HepG2 (cell line): Measurements from ENCODE around the gene HINFP. TPM values are rescaled to one million over a fixed set of nuclear protein-coding genes. Genes with fewer than 3 reads are reported as not detected.

ENCODE experiments used
- IRF2 ChIP-seq: IDR thresholded peaks from 2 replicates; pipeline ENCODE4 v1.6.1; 2018; ENCODE audit warnings: missing genetic modification reagents, missing compliant biosample characterization
- KLF6 ChIP-seq: IDR thresholded peaks from 2 replicates; pipeline ENCODE4 v1.8.0; 2016; ENCODE audit warnings: missing biosample characterization, missing genetic modification reagents
- MEIS1 ChIP-seq: sonication (generic); formaldehyde crosslinking; IDR thresholded peaks from 2 replicates; pipeline ENCODE4 v1.9.0; 2021; ENCODE audit warnings: mild to moderate bottlenecking, missing genetic modification reagents, moderate library complexity, borderline replicate concordance
- RAD51 ChIP-seq: fragments of 450-650 bp; IDR thresholded peaks from 2 replicates; pipeline ENCODE4 v1.6.1; 2016; ENCODE audit warnings: borderline replicate concordance
- RFX1 ChIP-seq: fragments of 450-650 bp; IDR thresholded peaks from 2 replicates; pipeline ENCODE4 v1.6.1; 2017
- SAFB2 ChIP-seq: sonication (generic); formaldehyde crosslinking; IDR thresholded peaks from 2 replicates; pipeline ENCODE4 v1.5.1; 2020; ENCODE audit warnings: missing genetic modification reagents, low read depth, mild to moderate bottlenecking, borderline replicate concordance
- ZNF382 ChIP-seq: sonication (generic); formaldehyde crosslinking; IDR thresholded peaks from 2 replicates; pipeline ENCODE4 v1.5.0; 2020; ENCODE audit warnings: missing genetic modification reagents, mild to moderate bottlenecking, borderline replicate concordance
- polyA plus RNA-seq, 8 experiments: library from polyadenylated mRNA; depleted of rRNA in 3 of 8; stranded (reverse) in 7 of 8; unstranded in 1 of 8; fragments of >200 nt; fragmentation: Illumina TruSeq in 4 of 8; extraction: Trizol in 4 of 8; gene quantifications; 2 replicates each; pipeline versions ENCODE4 v1.2.1 to v1.2.3, GENCODE V29; 2011 to 2016; ENCODE audit warnings: low read depth in 4 of 8, missing spikeins in 1 of 8, mixed read lengths in 1 of 8; ENCODE audit not compliant: insufficient read depth in 1 of 8
- total RNA-seq, 5 experiments: library from RNA; depleted of rRNA; stranded (reverse); fragments of >200 nt; fragmentation: Illumina TruSeq; extraction: Trizol; gene quantifications; 2 replicates each; pipeline ENCODE4 v1.2.3, GENCODE V29; 2016; ENCODE audit warnings: low read depth in 1 of 5
- TF ChIP-seq, protein P1 (sequence below): sonication (generic); formaldehyde crosslinking; IDR thresholded peaks from 2 replicates; pipeline ENCODE4 v1.5.0; 2020; ENCODE audit warnings: missing genetic modification reagents, mild to moderate bottlenecking, borderline replicate concordance
- TF ChIP-seq, protein P2 (sequence below): sonication (generic); formaldehyde crosslinking; IDR thresholded peaks from 2 replicates; pipeline ENCODE4; 2020; ENCODE audit warnings: missing genetic modification reagents, mild to moderate bottlenecking, borderline replicate concordance
- TF ChIP-seq, protein P3 (sequence below): sonication (generic); formaldehyde crosslinking; IDR thresholded peaks from 2 replicates; pipeline ENCODE4 v1.4.0; 2020; ENCODE audit warnings: missing genetic modification reagents; ENCODE audit errors: not compliant biosample characterization
- TF ChIP-seq, protein P4 (sequence below): sonication (generic); formaldehyde crosslinking; IDR thresholded peaks from 2 replicates; pipeline ENCODE4 v1.4.0; 2020; ENCODE audit warnings: missing genetic modification reagents, borderline replicate concordance

The HINFP gene
- total and polyA plus RNA-seq, 2 of the 13 experiments (the other 11 are each of a cell fraction or from before 2014, with no cell fraction given), result 15.1 to 21.4 TPM

DNA sequence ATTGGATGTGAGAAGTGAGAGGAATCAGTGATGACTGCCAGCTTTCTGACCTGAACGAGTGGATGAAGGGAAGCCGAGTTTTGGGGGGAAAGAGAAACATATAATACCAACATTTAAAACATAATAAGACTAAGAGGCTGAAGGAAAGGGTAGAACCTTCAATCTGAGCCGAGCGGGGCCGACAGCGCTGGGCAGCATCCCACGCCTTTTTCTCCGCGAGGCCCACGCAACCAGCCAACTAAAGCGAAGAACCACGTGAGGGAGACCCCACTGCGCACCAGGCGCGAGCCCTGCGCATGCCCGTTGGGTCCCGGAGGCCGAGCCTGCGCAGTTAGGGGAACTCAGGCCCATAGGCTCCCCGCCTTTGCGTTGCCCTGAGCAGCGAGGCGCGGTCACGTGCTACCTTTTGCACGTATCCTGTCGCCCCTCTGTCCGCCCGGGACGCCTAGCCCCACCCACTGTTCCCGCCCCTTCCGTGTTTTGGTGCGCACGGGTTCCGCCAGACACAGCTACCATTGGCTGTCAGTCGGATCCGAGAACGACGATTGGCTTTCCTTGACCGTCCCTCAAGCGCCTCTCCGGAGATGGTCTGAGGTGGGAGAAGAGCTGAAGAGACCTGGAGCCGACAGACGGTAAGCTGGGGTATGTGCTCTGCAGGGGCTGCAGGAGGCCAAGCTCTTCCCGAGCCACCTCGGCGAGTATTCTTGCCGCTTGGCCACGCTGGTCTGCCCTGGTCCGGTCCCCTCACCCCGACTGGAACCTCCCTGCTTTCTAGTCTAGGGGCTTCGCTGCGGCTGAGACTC lies at the start of gene HINFP (continued):
- TF ChIP-seq SAFB2 (CRISPR knock-in tag) (peak; percentile 60; the same call in 1 of the 2 replicates), RAD51 (peak; percentile 94), IRF2 (CRISPR knock-in tag) (0 out of 2 replicates have a peak, but pooled peaks have one; percentile 29), RFX1 (peak; percentile 77; the same call in 1 of the 2 replicates), ZNF382 (no peak), MEIS1 (0 out of 2 replicates have a peak, but pooled peaks have one; percentile 15), KLF6 (peak; percentile 81; the same call in 1 of the 2 replicates)
- TF ChIP-seq, protein P1, sequence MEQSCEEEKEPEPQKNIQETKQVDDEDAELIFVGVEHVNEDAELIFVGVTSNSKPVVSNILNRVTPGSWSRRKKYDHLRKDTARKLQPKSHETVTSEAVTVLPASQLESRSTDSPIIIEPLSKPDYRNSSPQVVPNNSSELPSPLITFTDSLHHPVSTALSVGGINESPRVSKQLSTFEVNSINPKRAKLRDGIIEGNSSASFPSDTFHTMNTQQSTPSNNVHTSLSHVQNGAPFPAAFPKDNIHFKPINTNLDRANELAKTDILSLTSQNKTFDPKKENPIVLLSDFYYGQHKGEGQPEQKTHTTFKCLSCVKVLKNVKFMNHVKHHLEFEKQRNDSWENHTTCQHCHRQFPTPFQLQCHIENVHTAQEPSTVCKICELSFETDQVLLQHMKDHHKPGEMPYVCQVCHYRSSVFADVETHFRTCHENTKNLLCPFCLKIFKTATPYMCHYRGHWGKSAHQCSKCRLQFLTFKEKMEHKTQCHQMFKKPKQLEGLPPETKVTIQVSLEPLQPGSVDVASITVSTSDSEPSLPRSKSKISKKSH (CRISPR knock-in tag), result no peak
- TF ChIP-seq, protein P2, sequence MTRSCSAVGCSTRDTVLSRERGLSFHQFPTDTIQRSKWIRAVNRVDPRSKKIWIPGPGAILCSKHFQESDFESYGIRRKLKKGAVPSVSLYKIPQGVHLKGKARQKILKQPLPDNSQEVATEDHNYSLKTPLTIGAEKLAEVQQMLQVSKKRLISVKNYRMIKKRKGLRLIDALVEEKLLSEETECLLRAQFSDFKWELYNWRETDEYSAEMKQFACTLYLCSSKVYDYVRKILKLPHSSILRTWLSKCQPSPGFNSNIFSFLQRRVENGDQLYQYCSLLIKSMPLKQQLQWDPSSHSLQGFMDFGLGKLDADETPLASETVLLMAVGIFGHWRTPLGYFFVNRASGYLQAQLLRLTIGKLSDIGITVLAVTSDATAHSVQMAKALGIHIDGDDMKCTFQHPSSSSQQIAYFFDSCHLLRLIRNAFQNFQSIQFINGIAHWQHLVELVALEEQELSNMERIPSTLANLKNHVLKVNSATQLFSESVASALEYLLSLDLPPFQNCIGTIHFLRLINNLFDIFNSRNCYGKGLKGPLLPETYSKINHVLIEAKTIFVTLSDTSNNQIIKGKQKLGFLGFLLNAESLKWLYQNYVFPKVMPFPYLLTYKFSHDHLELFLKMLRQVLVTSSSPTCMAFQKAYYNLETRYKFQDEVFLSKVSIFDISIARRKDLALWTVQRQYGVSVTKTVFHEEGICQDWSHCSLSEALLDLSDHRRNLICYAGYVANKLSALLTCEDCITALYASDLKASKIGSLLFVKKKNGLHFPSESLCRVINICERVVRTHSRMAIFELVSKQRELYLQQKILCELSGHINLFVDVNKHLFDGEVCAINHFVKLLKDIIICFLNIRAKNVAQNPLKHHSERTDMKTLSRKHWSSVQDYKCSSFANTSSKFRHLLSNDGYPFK (CRISPR knock-in tag), result peak; percentile 59; the same call in 1 of the 2 replicates
- TF ChIP-seq, protein P3, sequence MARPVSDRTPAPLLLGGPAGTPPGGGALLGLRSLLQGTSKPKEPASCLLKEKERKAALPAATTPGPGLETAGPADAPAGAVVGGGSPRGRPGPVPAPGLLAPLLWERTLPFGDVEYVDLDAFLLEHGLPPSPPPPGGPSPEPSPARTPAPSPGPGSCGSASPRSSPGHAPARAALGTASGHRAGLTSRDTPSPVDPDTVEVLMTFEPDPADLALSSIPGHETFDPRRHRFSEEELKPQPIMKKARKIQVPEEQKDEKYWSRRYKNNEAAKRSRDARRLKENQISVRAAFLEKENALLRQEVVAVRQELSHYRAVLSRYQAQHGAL (CRISPR knock-in tag), result peak; percentile 75
- TF ChIP-seq, protein P4, sequence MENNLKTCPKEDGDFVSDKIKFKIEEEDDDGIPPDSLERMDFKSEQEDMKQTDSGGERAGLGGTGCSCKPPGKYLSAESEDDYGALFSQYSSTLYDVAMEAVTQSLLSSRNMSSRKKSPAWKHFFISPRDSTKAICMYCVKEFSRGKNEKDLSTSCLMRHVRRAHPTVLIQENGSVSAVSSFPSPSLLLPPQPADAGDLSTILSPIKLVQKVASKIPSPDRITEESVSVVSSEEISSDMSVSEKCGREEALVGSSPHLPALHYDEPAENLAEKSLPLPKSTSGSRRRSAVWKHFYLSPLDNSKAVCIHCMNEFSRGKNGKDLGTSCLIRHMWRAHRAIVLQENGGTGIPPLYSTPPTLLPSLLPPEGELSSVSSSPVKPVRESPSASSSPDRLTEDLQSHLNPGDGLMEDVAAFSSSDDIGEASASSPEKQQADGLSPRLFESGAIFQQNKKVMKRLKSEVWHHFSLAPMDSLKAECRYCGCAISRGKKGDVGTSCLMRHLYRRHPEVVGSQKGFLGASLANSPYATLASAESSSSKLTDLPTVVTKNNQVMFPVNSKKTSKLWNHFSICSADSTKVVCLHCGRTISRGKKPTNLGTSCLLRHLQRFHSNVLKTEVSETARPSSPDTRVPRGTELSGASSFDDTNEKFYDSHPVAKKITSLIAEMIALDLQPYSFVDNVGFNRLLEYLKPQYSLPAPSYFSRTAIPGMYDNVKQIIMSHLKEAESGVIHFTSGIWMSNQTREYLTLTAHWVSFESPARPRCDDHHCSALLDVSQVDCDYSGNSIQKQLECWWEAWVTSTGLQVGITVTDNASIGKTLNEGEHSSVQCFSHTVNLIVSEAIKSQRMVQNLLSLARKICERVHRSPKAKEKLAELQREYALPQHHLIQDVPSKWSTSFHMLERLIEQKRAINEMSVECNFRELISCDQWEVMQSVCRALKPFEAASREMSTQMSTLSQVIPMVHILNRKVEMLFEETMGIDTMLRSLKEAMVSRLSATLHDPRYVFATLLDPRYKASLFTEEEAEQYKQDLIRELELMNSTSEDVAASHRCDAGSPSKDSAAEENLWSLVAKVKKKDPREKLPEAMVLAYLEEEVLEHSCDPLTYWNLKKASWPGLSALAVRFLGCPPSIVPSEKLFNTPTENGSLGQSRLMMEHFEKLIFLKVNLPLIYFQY (CRISPR knock-in tag), result 0 out of 2 replicates have a peak, but pooled peaks have one; percentile 11
